GM19035 (cell line): Measurements from ENCODE around the gene CBLB.
"Not testable (repeated sequence)": the region's sequence is repeated elsewhere in the genome, so short reads cannot be mapped to it uniquely, and the experiment has no call there.

ENCODE experiments used
- ATAC-seq: cut with Tn5 transposase; IDR thresholded peaks from one replicate; pipeline ENCODE4 v1.9.1; 2021; ENCODE audit not compliant: unreplicated experiment

Gene CBLB

DNA sequence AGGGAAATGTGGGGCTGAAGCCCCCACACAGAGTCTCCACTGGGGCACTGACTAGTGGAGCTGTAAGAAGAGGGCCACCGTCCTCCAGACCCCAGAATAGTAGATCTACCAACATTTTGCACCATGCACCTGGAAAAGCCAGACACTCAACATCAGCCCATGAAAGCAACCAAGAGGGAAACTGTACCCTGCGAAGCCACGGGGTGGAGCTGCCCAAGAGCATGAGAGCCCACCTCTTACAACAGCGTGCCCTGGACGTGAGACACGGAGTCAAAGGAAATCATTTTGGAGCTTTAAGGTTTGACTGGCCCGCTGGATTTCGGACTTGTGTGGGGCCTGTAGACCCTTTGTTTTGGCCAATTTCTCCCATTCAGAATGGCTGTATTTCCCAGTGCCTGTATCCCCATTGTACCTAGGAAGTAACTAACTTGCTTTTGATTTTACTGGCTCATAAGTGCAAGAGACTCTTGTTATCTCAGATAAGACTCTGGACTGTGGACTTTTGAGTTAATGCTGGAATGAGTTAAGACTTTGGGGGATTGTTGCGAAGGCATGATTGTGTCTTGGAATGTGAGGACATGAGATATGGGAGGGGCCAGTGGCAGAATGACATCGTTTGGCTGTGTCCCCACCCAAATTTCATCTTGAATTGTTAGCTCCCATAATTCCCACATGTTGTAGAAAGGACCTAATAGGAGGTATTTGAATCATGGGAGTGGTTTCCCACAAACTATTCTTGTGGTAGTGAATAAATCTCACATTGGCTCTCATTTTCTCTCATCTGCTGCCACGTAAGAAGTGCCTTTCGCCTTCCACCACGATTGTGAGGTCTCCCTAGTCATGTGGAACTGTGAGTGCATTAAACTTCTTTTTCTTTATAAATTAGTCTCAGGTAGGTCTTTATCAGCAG lies 105.8 kb downstream of the CBLB start:
- ATAC-seq, result no peak

DNA sequence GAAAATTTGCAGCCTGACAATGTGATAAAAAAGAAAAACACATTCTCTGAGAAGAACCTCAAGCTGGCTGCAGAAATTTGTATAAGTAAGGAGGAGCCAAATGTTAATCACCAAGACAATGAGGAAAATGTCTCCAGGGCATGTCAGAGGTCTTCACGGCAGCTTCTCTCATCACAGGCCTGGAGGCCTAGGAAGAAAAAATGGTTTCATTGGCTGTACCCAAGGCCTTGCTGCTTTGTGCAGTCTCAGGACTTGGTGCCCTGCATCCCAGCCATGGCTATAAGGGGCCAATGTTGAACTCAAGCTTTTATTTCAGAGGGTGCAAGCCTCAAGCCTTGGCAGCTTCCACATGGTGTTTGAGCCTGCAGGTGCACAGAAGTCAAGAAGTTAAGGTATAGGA lies 106.6 kb downstream of the CBLB start:
- ATAC-seq, result not testable (repeated sequence)

DNA sequence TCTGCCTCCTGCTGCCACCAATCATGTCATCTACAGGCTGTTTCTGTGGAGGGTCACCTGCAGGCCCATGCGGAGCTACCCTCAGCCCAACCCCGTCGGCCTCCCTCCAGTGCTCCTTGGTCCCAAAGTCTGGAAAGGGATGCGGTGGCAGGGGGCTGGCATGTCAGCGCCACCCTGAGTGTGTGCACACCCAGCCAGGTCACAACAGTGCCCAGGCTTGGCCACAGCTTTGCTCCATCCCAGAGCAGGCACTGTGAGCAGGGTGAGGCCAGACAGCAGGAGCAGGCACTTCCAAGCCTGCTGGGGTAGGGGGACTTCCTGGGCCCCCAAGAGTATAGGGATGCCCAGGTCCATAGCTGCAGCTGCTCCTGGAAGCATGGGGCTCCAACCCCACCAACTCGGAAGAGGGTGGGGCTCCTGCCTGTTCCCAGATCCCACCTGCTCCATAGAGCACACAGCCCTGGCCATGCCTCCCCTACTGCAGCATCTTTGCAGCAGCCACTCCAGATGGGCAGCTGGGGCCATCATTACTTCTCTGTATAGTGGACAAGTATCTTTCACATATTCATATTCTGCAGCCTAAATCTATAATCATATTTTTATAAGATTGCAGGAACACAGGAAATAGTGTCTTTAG lies 109.3 kb downstream of the CBLB start:
- ATAC-seq, result no peak

DNA sequence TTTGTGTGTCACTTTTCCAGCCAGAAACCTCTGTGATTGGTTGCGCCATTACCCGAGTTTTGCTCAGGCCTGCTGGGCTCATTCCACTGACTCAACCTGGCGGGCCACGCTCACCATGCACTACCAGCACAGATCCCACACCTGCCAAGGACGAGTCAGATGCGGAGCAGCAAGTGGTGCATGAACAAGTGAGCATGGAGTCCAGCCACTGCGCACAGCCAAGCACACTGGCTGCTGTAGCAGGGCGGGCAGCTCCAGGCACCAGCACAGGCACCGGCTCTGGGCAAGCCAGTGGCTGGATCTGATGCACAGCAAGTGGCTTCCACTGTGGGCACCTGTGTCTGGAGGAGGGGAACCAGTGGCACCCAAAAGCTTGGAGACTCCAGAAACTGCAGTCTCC lies 110.4 kb downstream of the CBLB start:
- no peak for ATAC-seq

DNA sequence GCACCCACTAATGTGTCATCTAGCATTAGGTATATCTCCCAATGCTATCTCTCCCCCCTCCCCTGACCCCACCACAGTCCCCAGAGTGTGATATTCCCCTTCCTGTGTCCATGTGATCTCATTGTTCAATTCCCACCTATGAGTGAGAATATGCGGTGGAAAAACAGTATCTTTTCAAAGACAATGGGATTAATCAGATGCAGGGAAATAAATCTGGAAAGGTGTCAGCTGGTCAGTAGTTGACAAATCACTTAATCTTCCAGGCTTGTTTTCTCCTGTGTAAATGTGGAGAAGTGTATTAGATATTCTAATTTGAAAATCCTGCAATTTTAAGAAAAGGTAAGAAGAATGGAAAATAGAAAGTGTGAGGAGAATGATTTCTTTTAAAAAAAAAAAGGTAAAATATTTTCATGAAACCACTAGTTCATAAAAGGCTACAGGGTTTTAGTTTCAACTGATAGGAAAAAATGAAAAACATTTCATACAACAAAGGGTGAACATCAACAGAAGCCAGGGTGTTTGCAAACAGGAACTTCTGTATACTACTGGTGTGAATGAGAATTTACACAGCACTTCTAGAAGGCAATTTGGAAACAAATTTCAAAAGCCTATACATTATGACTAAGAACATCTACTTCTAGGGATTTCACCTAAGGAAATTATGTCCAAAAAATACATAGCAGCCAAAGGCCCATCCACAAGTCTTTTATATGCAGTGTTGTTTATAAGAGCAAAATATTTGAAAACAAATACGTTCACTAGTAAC lies 113.5 kb downstream of the CBLB start:
- ATAC-seq, result no peak

DNA sequence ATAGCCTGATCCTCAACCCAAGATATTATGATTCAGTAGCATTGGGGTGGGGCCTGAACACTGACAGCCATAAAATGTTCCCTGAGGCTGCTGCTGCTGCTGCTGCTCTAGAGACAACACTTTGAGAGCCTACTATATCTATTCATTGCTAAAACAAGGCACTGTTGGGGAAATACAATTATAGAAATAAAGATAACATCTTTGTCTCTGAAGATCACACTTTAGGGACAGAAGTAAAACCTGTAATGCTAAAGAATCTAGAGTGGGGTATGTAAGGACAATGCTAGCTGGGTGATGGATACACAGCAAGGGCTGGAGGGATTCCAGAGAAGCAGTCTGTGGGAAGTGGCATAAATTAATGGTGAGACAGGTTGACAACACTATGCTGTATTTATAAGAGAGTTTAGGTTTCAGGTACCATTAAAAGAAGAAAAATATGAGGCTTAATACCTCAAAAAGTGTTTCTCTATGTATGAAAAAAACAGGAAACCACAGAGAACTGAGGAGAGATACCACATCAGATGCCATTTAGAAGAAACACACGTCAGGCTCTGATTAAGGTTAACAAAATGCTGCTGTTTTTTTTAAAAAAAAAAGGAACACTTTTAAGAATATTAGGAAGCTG lies 115.9 kb downstream of the CBLB start:
- no peak for ATAC-seq

DNA sequence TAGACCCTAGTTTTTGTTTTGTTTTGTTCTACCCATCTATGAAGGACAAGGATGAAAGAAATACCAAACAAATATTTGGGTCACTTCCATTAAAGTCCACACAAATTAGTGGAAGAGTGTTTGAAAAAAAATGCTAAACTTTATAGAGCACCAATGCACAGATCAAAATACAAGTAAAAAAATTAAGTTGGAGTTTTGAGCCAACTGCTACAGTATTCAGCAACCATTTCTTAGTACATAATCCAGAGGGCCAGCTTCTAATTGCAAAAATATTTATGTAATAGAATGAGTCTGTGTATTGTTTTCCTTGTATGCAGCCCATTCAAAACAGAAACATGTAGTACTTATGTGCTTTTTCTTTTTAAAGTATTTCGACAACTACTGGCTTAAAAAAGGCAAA lies 121.1 kb downstream of the CBLB start:
- ATAC-seq, result no peak

DNA sequence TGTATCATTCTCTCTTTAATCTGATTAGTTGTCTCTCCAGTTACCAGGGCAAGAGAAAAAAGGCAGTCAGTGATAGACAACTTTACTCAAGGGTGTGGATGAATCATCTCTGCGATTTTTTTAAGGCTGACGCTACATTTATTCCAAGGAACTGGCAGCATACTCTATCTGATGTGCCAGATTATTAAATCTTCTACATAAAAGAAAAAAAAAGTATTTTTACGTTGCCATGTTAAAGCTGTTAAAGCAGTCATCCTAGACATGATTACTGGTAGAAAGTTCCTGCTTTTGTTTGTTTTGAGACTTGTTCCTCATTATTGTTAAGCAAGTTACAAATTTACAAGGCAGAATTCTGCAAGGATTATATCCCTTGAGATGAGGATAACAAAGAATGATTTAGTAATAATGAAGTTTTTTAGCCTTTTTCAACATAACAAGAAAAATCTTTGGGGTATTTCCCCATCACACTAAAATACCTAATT lies 121.7 kb downstream of the CBLB start:
- ATAC-seq, result no peak

DNA sequence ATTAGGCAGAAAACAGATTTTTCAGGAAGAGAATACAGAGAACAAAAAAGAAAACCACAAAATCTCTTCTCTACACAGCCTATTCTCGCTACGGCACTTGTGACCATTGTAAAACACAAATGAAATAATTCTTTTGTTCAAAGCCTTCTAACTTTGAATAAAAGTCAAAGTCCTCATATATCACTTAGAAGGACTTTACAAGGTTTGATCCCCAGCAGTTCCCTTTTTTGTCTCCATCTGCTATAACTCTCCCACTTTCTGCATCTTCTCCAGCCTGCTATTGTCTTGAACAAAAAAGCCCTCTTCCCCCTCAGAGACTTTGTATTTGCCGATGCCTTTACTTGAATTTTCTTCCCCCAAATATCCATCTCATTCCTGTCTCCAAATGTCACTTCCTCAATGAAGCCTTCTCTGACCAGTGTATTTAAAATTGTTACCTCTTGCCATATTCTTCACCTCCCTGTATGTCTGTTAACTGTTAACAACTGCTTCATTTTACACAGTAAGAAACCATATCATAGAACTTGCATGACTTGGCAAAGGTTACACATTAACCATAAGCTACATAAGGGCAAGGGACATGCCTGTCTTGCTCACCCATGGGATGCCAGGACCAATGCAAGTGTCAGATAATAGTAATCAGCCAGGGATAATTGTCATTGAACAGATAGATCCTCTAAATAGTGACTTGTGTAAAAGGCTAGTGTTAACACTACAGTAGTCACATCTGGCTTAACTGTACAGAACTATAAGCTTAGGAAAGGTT lies 122.4 kb downstream of the CBLB start:
- no peak for ATAC-seq

DNA sequence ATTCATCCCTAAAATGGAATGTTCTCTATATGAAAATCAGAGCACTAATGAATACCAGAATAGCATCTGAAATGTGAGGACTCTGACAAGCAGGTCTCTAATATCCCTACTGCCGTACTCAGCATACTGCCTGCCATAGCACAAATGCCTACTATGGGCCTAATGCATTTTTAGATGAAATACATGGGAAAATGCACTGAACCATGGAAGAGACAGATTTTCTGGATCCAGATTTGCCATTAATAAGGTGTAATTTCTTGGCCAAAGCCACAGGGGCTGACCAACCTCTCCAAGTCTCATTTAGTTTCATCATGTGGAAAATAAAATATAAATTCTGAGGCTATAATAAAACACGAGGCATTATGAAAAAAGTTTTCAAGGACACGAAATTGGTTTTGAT lies 123.8 kb downstream of the CBLB start:
- ATAC-seq, result no peak

DNA sequence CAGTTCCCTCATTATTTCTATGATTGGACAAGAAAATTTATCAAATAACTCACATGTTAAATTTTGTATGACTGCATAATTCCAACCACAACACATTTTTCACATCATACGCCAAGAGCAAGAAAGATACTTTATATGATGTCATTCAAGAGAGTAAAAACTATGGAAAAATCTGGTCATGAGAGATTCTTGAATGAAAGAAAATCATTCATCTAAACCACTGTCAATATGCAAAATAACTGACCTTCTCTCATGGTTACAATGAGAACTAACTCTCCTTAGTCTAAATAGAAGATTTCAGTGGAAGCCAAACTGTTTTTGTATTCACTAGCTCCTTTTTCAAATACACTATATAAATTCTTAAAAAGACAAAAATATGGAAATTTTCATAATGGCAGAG lies 124.6 kb downstream of the CBLB start:
- no peak for ATAC-seq

DNA sequence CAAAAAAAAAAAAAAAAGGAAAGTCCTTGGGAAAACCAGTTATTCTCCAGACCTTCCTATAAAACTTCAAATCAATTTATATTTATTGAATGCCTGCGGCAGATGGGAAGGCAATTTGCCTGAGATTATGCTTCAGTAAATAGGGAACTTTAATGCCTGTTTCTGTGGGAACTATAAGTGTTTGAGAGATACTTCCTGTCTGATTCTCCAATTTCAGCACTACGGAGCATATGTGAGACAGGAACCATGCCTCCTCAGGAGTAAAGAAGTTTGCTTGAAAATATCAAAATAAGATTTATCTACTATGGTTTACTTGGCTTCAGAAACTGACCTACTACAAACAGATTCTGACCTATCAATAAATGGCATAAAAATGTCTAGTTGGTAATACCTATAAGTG lies 135.5 kb downstream of the CBLB start:
- no peak for ATAC-seq

DNA sequence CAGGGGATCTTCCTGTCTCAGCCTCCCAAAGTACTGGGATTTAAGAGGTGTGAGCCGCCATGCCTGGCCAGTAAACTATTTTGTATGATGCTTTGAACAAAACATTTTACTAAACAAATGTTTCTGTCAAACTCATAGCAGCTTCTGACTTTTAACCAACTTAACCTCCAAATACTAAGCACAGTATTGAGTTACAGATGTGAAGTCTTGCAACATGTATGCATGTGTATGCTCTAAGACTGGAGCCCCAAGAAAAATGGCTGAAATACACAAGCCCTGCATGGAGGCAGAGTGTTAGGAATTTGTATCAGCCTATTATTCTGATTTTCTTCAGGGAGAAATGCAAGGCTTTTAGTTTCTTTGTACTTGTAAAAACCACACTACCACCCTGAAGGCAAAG lies 137.1 kb downstream of the CBLB start:
- ATAC-seq, result no peak

DNA sequence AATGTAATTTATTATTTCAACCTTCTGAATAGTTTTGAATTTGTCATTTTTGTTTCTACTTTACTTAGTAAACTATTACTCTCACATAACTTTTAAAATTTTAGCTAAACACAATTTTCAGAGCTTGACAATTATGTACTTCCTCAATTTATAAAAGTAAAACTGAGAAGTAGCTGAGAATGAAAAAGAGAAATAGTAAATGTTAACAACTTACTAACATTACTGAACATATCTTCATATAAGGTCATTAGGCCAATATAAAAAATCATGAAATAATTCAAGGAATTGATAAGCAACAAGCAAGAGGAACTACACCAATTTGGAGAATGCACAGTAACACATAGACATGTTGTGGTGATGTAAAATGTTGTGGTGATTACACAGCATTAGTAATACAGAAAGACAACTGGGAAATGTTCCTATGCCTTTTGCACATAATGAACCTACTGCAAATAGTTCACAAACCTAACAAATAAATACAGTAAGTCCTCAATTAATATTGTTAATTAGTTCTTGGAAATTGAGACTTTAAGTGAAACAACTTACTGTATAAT lies 137.9 kb downstream of the CBLB start:
- ATAC-seq, result no peak

DNA sequence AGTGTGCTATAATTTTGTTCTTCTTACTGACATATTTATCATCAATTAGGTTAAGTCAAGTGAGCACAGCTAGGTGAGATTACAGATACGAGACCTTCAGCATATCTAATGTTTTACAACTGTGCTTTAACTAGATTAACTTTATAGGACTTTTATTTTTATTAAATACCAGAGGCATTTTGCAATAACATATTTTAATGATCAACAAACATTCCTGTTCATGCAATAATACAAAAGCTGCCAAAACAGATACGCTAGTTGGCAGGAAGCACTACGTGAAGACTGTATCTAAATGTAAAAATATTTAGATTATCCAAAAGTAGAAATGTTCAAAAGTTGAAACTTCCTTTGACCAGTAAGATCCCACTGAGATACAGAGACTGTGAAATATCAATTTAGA lies 139.1 kb downstream of the CBLB start:
- ATAC-seq, result no peak

DNA sequence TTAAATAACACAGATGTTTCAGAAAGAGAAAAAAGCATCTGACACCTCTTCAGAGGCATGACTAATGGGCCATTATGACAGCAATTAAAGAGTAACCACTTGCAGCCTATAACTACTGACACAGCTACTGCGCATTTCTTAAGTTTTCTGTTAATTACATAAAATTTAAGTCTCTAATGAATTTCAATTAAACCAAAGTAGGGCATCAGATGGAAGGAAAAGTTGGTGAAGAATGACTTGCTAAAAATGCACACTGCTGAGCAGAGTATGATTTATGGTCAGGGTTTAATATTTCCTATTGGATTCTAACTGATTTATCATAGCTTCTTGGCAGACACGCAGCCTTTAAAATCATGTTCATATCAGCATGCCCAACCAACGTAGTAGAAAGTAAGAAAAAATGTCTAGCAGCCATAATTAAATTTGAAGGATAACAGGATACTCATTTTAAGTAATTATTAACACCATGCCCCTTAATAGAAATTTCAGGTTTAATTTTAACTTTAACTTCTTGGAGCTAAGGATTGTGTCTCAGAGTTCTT lies 140.0 kb downstream of the CBLB start:
- no peak for ATAC-seq

DNA sequence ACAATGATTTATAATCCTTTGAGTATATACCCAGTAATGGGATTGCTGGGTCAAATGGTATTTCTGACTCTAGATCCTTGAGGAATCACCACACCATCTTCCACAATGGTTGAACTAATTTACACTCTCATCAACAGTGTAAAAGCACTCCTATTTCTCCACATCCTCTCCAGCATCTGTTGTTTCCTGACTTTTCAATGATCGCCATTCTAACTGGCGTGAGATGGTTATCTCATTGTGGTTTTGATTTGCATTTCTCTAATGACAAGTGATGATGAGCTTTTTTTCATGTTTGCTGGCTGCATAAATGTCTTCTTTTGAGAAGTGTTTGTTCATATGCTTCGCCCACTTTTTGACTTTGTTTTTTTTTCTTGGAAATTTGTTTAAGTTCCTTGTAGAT lies 141.8 kb downstream of the CBLB start:
- not testable (repeated sequence) for ATAC-seq

DNA sequence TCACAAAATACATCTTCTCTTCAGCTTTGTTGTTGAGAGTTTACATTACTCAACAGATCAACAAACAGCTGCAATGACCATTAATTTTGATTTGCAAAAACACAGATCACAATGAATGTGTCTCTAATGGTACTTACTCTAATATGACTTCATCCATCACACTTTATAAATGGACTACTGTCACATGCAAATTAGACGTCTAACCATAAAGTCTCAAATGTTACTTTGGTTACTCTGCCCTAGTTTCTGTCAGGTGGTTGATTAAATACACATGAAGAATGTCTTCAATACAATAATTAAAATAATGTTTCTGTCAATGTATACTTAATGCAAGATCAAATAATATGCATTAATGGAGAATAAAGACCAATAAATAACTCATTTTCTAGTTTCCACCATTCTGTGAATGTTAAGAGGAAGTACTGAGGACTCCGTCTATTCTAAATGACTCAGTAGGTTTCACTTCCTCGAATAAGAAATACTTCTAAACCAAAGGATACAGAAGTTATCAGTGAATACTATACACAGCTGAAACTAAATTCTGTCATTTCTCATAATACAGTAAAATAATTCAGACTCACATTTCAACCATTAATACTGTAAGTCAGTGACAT lies 145.8 kb downstream of the CBLB start:
- peak; percentile 99 for ATAC-seq

DNA sequence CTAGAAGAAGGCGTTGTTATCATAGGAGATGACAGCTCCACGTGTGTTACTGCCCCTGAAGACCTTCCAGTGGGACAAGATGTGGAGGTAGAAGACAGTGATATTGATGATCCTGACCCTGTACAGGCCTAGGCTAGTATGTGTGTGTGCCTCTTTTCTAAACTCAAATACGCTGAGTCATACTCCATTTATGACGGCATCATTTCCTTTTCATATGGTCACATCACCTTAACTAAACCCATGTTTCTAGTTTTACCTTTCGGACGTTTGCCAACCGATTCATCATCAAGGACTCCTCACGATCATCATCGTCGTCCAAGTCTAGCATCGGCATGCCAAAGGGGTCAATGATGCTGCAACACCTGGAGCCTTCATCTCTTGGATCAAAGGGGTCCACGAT lies 149.0 kb downstream of the CBLB start:
- ATAC-seq, result no peak
